Activated naive CD8-positive, alpha-beta T cell treated with anti-CD3 and anti-CD28 coated beads, Interleukin-2, amount 50 U/mL, for 16 hours (primary cell): Measurements from ENCODE around the gene DNAJC11.
"Not testable (repeated sequence)": the region's sequence is repeated elsewhere in the genome, so short reads cannot be mapped to it uniquely, and the experiment has no call there.

Source experiments
- DNase-seq: peaks from one replicate; pipeline ENCODE4 v3.0.0-alpha.2; 2020; ENCODE audit warnings: low read depth, low spot score

The DNAJC11 gene

GRCh38 chr1:6701437-6702153 lies at the start of gene DNAJC11:
Gene DNAJC11, minus strand, starts transcription at chr1:6701816. Its CDS starts 16 bp downstream, at chr1:6701800.
- DNase-seq, result peak; percentile 73

- no peak for DNase-seq
Measured at GRCh38 chr1:6750490-6750889, 48.9 kb upstream of the DNAJC11 start.

- no peak for DNase-seq
Measured at GRCh38 chr1:6747674-6748073, 46.1 kb upstream of the DNAJC11 start.

GRCh38 chr1:6745073-6745472 lies 43.5 kb upstream of the DNAJC11 start:
- no peak for DNase-seq

- DNase-seq, result no peak
Measured at GRCh38 chr1:6743189-6744101, 41.8 kb upstream of the DNAJC11 start.

- not testable (repeated sequence) for DNase-seq
Measured at GRCh38 chr1:6742676-6743188, 41.1 kb upstream of the DNAJC11 start.

- DNase-seq, result no peak
Measured at GRCh38 chr1:6738987-6739676, 37.5 kb upstream of the DNAJC11 start.

- no peak for DNase-seq
Measured at GRCh38 chr1:6732942-6733341, 31.3 kb upstream of the DNAJC11 start.

GRCh38 chr1:6731905-6732304 lies 30.3 kb upstream of the DNAJC11 start:
- DNase-seq, result no peak

- no peak for DNase-seq
Measured at GRCh38 chr1:6730880-6731279, 29.3 kb upstream of the DNAJC11 start.

- DNase-seq, result no peak
Measured at GRCh38 chr1:6730473-6730872, 28.9 kb upstream of the DNAJC11 start.

GRCh38 chr1:6727535-6727934 lies 25.9 kb upstream of the DNAJC11 start:
- no peak for DNase-seq

- DNase-seq, result no peak
Measured at GRCh38 chr1:6726253-6726652, 24.6 kb upstream of the DNAJC11 start.

GRCh38 chr1:6724517-6725141 lies 23.0 kb upstream of the DNAJC11 start:
- no peak for DNase-seq

- no peak for DNase-seq
Measured at GRCh38 chr1:6723621-6724428, 22.2 kb upstream of the DNAJC11 start.

GRCh38 chr1:6711174-6711573 lies 9.6 kb upstream of the DNAJC11 start:
- DNase-seq, result no peak

GRCh38 chr1:6704746-6705145 lies 3.1 kb upstream of the DNAJC11 start:
- no peak for DNase-seq

- no peak for DNase-seq
Measured at GRCh38 chr1:6703016-6703415, 1.4 kb upstream of the DNAJC11 start.

- DNase-seq, result no peak
Measured at GRCh38 chr1:6700853-6701436, 671 bp downstream of the DNAJC11 start.

- DNase-seq, result not testable (repeated sequence)
Measured at GRCh38 chr1:6699915-6700314, 1.7 kb downstream of the DNAJC11 start.
